Neural crest cell (in vitro differentiated cells): ENCODE measurements around the gene NTN4. TPM values are rescaled to one million over a fixed set of nuclear protein-coding genes. Genes with fewer than 3 reads are reported as not detected.

ENCODE experiments used
- DNase-seq: peaks from one replicate; pipeline ENCODE4 v3.0.0; 2021; ENCODE audit warnings: low read depth, mixed read lengths, low spot score
- H3K27ac Mint-ChIP-seq: one replicate; pipeline ENCODE4 v1.8.0; 2021; ENCODE audit warnings: mild to moderate bottlenecking, mixed read lengths; ENCODE audit not compliant: unreplicated experiment
- H3K27me3 Mint-ChIP-seq: 2 replicates; pipeline ENCODE4 v1.8.0; 2021; ENCODE audit warnings: low read depth, mild to moderate bottlenecking, mixed read lengths
- H3K36me3 Mint-ChIP-seq: 2 replicates; pipeline ENCODE4 v1.8.0; 2021; ENCODE audit warnings: low read depth, mild to moderate bottlenecking, mixed read lengths
- H3K4me1 Mint-ChIP-seq: 2 replicates; pipeline ENCODE4 v1.8.0; 2021; ENCODE audit warnings: mixed read lengths
- H3K4me3 Mint-ChIP-seq: one replicate; pipeline ENCODE4 v1.8.0; 2021; ENCODE audit warnings: mild to moderate bottlenecking, mixed read lengths
- H3K9me3 Mint-ChIP-seq: 2 replicates; pipeline ENCODE4 v1.8.0; 2021; ENCODE audit warnings: mixed read lengths
- total RNA-seq: library from RNA; stranded (reverse); gene quantifications from 2 replicates; pipeline ENCODE4 v1.2.1, GENCODE V29; 2021
- TF ChIP-seq, protein P1 (sequence below): fragments of 200-600 bp; sonication (generic); conservative IDR thresholded peaks from 2 replicates; pipeline ENCODE4 v1.5.0; 2021; ENCODE audit warnings: antibody characterized with exemption, mild to moderate bottlenecking

NTN4 gene
- total RNA-seq, 1 donor from 2014 or later: 6.0 TPM

DNA sequence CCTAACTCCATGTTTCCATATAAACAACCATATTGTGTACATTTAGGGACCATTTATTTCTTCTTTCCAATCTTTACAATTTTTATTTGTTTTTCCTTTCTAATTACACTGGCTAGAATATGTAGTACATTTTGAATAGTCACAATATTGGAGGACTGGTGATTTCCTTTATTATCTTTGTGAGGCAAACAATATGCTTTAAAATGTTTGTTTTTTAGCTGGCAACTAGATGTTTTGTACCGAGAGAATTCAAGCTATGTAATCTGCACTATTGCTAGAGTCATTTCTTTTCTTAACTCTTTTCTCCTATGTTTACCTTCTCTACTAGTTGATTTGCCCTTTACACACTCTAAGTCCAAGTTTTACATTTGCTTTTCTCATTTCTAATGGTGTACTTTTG is 13.3 kb upstream of the NTN4 start:
- TF ChIP-seq, protein P1, sequence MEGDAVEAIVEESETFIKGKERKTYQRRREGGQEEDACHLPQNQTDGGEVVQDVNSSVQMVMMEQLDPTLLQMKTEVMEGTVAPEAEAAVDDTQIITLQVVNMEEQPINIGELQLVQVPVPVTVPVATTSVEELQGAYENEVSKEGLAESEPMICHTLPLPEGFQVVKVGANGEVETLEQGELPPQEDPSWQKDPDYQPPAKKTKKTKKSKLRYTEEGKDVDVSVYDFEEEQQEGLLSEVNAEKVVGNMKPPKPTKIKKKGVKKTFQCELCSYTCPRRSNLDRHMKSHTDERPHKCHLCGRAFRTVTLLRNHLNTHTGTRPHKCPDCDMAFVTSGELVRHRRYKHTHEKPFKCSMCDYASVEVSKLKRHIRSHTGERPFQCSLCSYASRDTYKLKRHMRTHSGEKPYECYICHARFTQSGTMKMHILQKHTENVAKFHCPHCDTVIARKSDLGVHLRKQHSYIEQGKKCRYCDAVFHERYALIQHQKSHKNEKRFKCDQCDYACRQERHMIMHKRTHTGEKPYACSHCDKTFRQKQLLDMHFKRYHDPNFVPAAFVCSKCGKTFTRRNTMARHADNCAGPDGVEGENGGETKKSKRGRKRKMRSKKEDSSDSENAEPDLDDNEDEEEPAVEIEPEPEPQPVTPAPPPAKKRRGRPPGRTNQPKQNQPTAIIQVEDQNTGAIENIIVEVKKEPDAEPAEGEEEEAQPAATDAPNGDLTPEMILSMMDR: no peak
- Mint-ChIP-seq H3K9me3 (peaks cover 8% of the 10 kb centered on the region), H3K4me3 (no peak overlapping the region), H3K36me3 (no peaks in the 10 kb centered on the region), H3K27me3 (peaks cover 5% of the 10 kb centered on the region), H3K27ac (no peak overlapping the region), H3K4me1 (no peaks in the 10 kb centered on the region)
- DNase-seq: no peak

DNA sequence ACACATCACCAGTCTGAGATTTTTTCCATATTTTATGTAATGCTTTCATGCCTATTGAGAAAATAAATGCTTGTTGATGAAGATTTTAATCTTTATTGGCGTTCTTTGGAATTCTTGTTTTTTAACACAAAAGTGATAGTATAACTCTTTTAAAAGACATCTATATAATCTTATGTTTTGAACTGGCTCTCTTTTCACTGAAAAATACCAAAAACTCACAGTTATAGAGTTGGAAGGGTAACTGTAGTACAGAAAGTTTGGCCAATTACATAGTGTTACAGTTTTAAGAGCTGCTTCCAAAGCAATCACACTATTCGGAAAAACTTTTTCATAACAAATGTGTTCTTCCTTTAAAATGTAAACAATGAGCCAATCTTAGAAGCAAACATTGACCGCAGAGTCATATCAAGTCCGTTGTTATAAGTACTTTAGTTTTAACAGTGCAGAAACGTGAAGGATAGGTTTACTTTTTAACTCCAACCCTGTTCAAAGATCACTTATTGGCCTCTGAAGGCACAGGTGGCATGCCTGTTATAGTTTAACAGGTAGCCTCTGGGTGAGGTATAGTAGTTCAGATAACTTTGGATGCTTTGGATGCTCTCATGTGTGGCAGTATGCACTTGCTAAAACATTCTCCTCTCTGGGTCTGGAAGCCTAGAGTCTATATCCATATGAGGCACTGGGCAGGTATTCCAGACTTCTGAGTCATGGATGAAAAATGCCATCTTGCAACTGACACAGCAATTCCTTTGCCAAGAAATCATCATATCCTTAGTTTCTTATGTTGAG is 12.1 kb upstream of the NTN4 start:
- H3K9me3 Mint-ChIP-seq: peaks cover 3% of the 10 kb centered on the region
- no peak overlapping the region for H3K27ac Mint-ChIP-seq
- peaks cover 10% of the 10 kb centered on the region for H3K27me3 Mint-ChIP-seq
- H3K4me3 Mint-ChIP-seq: no peak overlapping the region
- H3K36me3 Mint-ChIP-seq: no peaks in the 10 kb centered on the region
- no peaks in the 10 kb centered on the region for H3K4me1 Mint-ChIP-seq
- DNase-seq: no peak
- TF ChIP-seq, protein P1: no peak

DNA sequence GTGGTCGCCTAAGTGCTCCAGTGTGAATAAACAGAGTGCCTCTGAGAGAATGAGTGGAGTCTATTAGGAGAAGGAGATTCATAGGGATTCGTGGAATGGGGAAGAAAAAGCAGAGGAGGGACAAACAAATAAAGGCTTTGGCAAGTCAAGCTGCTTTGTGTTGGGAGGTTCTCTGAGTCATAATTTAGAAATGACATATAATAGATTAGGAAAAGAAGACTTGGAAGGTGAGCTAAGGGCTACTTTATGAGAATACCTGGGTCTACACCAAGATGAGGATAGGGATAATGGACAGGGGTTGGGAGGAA is 6.4 kb upstream of the NTN4 start:
- H3K36me3 Mint-ChIP-seq: no peaks in the 10 kb centered on the region
- TF ChIP-seq, protein P1: no peak
- DNase-seq: no peak
- H3K27me3 Mint-ChIP-seq: peaks cover 62% of the 10 kb centered on the region
- no peaks in the 10 kb centered on the region for H3K4me1 Mint-ChIP-seq
- H3K27ac Mint-ChIP-seq: no peak overlapping the region
- no peak overlapping the region for H3K4me3 Mint-ChIP-seq
- no peaks in the 10 kb centered on the region for H3K9me3 Mint-ChIP-seq

DNA sequence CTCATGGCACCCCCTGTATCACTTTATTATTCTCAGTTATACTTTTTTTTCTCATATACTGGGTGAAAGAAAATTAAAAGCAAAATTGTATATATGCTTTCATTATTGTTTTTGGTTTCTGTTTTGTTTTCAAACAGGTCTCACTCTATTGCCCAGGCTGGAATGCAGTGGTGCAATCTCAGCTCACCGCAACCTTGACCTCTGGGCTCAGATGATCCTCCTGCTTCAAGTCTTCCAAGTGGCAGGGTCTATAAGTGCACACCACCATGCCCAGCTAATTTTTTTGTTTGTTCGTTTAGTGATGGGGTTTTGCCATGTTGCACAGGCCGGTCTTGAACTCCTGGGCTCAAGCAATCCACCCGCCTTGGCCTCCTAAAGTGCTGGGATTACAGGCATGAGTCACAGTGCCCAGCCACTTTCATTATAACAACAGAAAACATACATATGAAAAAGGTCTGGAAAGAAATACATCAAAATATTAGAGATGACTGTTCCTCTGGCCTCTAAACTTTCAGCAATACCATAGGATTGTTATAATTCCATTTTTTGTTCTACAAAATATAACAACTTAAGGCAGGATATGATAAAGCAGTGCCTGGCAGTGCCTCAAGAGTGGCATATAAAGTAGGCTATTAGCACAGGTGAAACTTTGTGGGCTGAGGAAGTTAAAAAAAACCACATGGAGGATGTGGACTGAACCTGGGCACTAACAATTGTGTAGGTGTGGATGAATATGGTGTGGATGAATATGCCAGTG is 5.8 kb upstream of the NTN4 start:
- no peak overlapping the region for H3K27ac Mint-ChIP-seq

DNA sequence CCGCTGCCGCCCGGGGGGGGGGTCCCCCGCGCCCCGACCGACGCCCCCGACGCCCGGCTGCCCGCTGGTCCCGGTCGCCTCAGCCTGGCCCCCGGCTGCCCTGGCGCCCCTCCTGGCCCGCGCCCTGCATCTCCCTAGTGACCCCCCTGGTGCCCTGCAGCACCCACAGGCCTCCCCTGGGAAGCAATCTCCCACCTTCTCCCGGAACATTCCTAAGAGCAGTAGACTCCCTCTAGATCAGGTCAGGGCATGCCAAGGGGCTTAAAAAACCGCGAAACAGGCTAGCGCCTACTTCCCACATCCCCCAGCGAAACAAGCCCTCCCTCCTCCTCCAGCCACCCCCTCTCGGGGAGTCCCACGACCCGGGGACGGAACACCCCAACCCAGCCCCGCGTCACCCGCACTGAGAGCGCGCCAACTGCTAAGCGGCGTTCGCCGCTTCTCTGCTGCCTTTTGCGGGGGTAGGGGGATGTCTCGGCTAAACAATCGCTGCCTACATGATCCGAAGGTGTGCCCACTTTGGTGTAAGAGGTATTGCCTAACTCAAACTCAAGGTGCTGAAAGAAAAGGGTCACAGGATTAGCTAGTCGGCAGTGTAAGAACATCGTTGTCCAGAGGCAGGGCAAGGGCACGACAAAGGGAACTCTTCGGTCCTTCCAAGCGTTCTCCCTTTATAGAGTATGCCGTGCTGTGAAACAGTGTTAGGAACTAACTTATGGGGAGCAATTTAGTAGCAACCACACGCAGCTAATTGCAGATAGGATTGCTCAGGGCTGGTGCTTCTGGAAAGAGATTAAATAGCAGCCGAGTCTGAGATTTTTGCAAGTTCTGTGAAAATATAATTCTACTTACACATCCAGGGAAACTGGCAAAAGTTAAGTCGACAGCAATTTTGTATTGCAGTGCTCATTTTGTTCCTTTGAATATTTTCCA is 619 bp upstream of the NTN4 start:
- H3K27me3 Mint-ChIP-seq: peaks cover 92% of the 10 kb centered on the region
- no peaks in the 10 kb centered on the region for H3K9me3 Mint-ChIP-seq
- H3K4me1 Mint-ChIP-seq: peaks cover 12% of the 10 kb centered on the region
- TF ChIP-seq, protein P1: no peak
- no peak overlapping the region for H3K27ac Mint-ChIP-seq
- DNase-seq: peak; percentile 13
- H3K36me3 Mint-ChIP-seq: no peaks in the 10 kb centered on the region
- peak overlapping the region; percentile 93 for H3K4me3 Mint-ChIP-seq

More for the DNA sequence above, 5.8 kb upstream of the NTN4 start:
- H3K27me3 Mint-ChIP-seq: peaks cover 67% of the 10 kb centered on the region
- TF ChIP-seq, protein P1: no peak
- DNase-seq: no peak
- H3K4me1 Mint-ChIP-seq: peaks cover 1% of the 10 kb centered on the region
- no peaks in the 10 kb centered on the region for H3K36me3 Mint-ChIP-seq
- no peak overlapping the region for H3K4me3 Mint-ChIP-seq
- no peaks in the 10 kb centered on the region for H3K9me3 Mint-ChIP-seq
